G401 (cell line): ENCODE data around the gene PACSIN1. TPM values are rescaled to one million over a fixed set of nuclear protein-coding genes. Genes with fewer than 3 reads are reported as not detected.
A peak's percentile ranks its signal among the peaks of the same experiment; 100 is the strongest.

Experiments
- DNase-seq: peaks from one replicate; pipeline ENCODE4 v3.0.0-alpha.2; 2015; ENCODE audit warnings: low spot score
- in situ Hi-C: cut with HindIII; loops from 2 replicates; pipeline ENCODE4 v1.10.0; 2016; ENCODE audit warnings: low sequenced_read_pairs, mixed read lengths
- total RNA-seq: library from RNA; depleted of rRNA; stranded (reverse); fragments of >200 nt; shearing (Covaris generic); gene quantifications from 2 replicates; pipeline ENCODE4 v1.2.3, GENCODE V29; 2014

Gene PACSIN1
- total RNA-seq, 1 experiment from 2014 or later, result not detected

- DNase-seq, result no peak
- in situ Hi-C loops, result loop anchor here (25.0 kb wide), 1 partner anchor 102 kb away; no protein-coding TSS in a partner anchor
Observed at GRCh38 chr6:34510299-34510698, 44.4 kb downstream of the PACSIN1 start.

DNA sequence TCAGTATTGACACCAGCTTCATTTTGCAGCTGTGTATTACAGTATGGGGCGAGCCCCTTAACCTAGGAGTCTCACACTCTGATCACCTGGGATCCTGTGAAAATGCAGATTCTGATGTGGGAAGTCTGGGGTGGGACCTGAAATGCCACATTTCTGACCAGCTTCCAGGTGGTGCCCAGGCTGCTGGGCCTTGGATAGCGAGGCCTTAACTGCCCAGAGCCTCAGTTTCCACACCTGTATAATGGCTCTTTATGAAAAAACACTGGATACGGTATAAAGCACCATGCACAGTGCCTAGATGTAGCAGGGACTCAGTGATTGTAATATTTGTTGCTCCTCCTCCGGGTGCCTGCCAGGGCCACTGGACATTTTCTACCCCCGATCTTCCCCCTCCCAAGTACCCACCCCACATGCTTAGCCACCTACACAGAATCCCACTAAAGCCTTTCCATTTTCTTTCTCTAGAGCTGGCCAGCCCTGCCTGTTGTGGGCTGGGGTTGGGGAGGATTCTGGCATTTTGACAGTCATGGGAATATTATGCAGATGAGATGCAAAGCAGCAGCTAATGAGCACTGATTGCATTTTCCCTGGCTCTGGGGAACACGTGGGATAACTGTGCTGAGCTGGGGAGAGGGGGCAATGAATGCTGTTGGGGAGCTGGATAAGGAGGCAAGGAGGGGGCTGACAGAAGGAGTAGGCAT is 45.5 kb downstream of the PACSIN1 start:
- in situ Hi-C loops, result loop anchor here (25.0 kb wide), 1 partner anchor 101 kb away; no protein-coding TSS in a partner anchor

DNA sequence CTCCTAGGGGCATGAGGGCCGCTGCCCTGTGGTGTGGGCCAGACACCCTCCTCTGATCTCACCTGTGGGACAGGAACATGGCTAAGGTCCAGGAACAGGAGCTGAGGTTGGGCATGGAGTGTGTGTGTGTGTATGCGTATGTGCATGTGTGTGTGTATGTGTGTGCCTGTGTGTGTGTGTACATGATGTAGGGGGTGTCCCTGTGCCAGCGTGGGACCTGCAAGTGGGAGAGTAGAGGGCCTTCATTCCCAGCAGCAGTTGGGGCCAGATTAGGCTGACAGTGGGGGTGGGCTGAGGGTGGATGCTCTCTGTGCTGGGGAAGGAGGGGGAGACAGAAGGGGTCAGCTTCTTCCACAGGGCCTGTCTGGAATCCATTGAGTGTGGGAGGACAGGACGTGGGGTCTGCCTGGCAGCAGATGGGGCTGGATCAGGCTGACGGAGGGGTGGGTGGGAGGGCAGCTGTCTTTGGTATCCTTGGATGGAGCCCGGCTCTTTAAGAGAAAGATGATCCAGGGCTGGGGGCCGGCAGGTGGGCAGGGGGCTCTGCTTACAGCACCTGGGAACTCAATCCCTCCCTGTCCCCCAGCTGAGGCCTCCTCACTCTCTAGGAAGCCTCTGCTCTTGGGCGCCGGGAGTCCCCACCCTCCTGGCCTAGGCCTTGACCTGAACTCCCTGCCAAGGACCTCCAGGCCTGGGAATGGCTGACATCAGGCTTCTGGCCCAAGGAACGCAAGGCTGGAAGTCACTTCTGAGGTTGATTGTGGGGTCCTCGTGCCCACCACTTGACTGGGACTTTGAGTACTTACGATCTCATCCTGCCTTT is 46.2 kb downstream of the PACSIN1 start:
- DNase-seq, result no peak
- in situ Hi-C loops, result loop anchor here (25.0 kb wide), 1 partner anchor 100 kb away; no protein-coding TSS in a partner anchor

More for the DNA sequence above, 45.5 kb downstream of the PACSIN1 start:
- DNase-seq, result no peak

- in situ Hi-C loops, result loop anchor here (25.0 kb wide), 1 partner anchor 100 kb away; no protein-coding TSS in a partner anchor
- DNase-seq, result no peak
Observed at GRCh38 chr6:34512738-34513115, 46.9 kb downstream of the PACSIN1 start.

- no peak for DNase-seq
- in situ Hi-C loops, result loop anchor here (25.0 kb wide), 1 partner anchor 99 kb away; no protein-coding TSS in a partner anchor
Observed at GRCh38 chr6:34513646-34514045, 47.8 kb downstream of the PACSIN1 start.

GRCh38 chr6:34514112-34514511 is 48.2 kb downstream of the PACSIN1 start:
- in situ Hi-C loops, result loop anchor here (25.0 kb wide), 1 partner anchor 98 kb away; no protein-coding TSS in a partner anchor
- no peak for DNase-seq

- peak; percentile 95 for DNase-seq
- in situ Hi-C loops, result loop anchor here (25.0 kb wide), 1 partner anchor 97 kb away; no protein-coding TSS in a partner anchor
Observed at GRCh38 chr6:34514593-34515472, 49.0 kb downstream of the PACSIN1 start.

DNA sequence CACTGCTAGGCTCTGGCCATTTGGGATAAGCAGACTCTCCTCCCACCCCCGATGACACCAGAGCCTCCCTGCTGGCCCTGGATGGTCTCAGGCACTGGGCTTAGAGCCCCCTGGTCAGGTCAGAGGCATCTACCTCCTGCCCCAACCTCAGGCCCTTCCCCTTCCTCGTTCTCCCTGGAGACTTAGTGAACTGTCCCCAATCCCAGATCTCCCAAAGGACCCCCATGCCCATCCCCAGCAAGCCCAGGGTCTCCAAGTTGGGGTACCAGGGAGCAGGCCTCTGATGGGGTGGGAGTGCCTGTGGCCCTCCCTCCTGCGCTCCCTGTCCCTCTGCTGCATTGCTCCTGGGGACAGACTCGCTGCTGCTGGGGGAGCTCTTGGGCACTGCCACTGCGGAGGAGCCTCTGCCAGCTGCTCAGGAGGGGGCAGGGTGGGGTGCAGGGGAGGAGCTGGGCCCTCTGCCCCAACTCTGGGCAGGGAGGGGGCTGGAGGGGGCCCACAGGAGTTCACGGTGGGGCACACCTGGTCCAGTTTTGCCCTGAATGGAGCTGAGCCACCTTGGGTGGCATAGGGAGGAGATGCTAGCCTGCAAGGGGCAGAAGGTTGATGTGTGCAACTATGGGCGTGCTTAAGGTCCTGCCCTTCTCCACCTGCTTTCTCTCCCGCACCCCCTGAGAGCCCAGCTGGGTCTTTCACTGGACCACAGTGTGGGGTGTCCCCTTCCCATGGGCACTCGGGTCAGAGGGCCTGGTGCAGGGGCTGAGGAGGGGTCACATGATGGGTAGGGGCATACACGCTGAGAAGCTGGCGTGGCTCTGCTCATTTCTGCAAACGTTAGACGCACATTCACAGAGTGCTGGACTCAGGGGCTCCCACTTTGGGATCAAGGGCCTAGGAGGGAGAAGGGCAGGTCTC is 49.9 kb downstream of the PACSIN1 start:
- no peak for DNase-seq

GRCh38 chr6:34516391-34517324 is 50.8 kb downstream of the PACSIN1 start:
- DNase-seq, result no peak
- in situ Hi-C loops, result loop anchor here (25.0 kb wide), 1 partner anchor 96 kb away; no protein-coding TSS in a partner anchor

More for the DNA sequence above, 49.9 kb downstream of the PACSIN1 start:
- in situ Hi-C loops, result loop anchor here (25.0 kb wide), 1 partner anchor 97 kb away; no protein-coding TSS in a partner anchor

GRCh38 chr6:34517461-34517881 is 51.6 kb downstream of the PACSIN1 start:
- in situ Hi-C loops, result loop anchor here (25.0 kb wide), 1 partner anchor 95 kb away; no protein-coding TSS in a partner anchor
- no peak for DNase-seq

DNA sequence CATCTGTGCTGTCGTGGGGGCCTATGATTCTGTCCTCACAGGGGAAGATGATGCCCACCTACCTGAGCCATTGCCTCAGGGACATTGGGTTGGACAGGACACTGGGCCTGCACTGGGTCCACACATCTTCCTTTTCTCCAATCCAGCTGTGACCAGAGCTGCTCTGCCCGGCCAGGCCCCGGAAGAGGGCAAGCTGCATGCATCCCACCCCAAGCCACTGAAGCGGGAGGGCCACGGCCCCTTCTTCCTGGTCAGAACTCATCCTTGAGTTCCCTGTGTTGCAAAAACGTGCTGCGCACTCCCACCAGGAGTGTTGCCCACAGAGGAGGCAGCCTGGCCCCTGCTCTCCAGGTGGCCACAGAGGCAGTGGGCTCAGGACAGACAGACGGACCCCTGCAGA is 52.1 kb downstream of the PACSIN1 start:
- no peak for DNase-seq
- in situ Hi-C loops, result loop anchor here (25.0 kb wide), 1 partner anchor 94 kb away; no protein-coding TSS in a partner anchor

DNA sequence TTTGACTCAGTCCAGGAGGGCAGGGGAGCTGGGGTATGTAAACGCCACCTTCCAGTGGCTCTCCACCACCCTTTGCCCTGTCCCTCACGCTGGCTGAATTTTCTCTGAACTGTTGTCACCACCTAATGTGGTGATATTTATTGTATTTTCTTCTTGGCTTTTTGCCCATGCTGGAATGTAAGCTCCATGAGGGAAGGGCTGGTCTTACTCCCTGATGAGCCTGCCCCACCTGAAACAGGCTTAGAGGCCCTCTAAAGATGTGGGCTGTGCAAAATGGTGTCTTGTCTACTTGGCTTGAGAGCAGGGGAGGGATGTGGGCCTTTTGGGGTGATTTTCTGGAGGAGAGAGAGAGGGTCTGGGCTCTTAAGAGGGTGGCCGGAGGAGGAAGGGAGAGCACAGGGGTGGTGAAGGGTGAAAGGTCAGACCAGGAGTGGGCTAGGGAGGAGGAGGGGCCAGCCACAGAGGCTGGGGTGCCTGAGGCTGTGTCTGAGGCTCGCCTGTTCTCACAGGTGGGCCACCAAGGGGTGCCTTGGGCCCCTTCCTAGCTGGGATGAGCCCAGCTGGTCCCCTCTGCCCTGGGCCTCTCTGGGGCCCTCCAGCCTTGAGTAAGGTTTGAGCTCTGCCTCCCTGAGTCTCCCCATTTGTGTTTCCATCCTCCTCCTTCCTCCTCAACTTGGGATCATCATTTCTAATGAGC is 52.9 kb downstream of the PACSIN1 start:
- in situ Hi-C loops, result loop anchor here (25.0 kb wide), 1 partner anchor 93 kb away; no protein-coding TSS in a partner anchor
- DNase-seq, result no peak

GRCh38 chr6:34519971-34520644 is 54.2 kb downstream of the PACSIN1 start:
- in situ Hi-C loops, result loop anchor here (25.0 kb wide), 1 partner anchor 92 kb away; no protein-coding TSS in a partner anchor

GRCh38 chr6:34520645-34521462 is 55.0 kb downstream of the PACSIN1 start:
- no peak for DNase-seq
- in situ Hi-C loops, result loop anchor here (25.0 kb wide), 1 partner anchor 91 kb away; no protein-coding TSS in a partner anchor

More at GRCh38 chr6:34519971-34520644, 54.2 kb downstream of the PACSIN1 start:
- no peak for DNase-seq
